T47D (cell line): ENCODE measurements around the gene SNX19.

Experiments
- DNase-seq, 2 experiments: peaks; one replicate each; pipeline versions ENCODE4 v3.0.0 to v3.0.0-alpha.2; 2011 to 2012; ENCODE audit warnings: low read depth in 1 of 2, low spot score in 1 of 2
- JUND ChIP-seq: IDR thresholded peaks from 2 replicates; pipeline ENCODE4 v1.6.1; 2012; ENCODE audit warnings: low read depth
- in situ Hi-C: cut with HindIII; loops from 2 replicates; pipeline ENCODE4 v1.10.0; 2016; ENCODE audit warnings: low sequenced_read_pairs, low pct_unique_long_range_greater_than_20kb

The SNX19 gene

DNA sequence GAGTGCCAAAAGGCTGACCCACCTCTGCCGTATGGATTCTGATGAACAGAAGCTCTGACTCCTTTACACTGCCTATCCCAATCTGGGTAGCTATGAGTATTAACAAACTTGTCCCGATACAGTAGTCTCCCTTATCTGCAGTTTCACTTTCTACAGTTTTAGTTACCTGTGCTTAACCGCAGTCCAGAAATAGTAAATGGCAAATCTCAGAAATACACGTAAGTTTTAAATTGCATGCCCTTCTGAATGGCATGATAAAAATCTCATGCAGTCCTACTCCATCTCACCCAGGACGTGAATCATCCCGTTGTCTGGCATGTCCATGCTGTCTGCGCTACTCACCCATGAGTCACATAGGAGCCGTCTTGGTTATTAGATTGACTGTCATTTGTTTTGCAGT lies 68.8 kb downstream of the SNX19 start:
- TF ChIP-seq JUND, result no peak
- no peak for DNase-seq
- in situ Hi-C loops, result no loop called here

DNA sequence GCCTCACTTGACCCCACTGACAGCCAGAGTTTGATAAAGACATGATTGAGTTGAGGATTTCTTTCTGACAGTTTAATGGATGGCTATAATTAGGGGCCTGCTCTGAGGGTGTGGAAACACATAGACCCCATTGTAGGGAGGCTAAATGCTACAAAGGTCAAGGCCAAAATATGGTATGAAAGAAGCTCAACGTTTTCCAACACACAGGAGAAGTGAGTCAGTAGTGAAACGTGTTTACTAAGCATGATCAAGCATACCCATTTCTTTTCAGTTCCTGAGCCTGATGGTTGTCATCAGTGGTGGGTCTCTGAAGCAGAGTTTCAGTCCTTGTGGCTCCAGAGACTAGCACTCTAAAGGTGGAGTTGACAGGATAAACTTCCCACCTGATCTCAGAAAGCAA lies 69.7 kb downstream of the SNX19 start:
- TF ChIP-seq JUND, result no peak
- DNase-seq, result no peak
- in situ Hi-C loops, result no loop called here

DNA sequence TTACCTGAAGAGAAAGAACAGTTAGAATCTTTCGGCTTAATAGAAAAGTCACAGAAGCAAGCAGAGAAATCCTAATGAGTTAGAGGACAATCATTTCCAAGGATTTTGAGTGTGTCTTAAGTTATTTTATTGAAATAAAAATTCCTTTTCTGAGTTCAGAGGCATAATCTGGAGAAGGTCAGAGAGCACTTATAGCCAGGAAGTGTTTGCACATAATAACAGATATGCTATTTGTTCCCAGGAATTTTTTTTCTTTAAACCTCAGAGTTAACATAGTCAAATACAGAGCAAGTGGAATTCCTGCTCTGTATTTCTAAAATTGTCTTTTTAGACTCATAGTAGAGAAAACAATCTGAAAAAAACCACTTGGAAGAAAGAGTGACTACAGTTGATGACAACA lies 74.3 kb downstream of the SNX19 start:
- in situ Hi-C loops, result no loop called here
- no peak for DNase-seq
- TF ChIP-seq JUND, result no peak

- in situ Hi-C loops, result no loop called here
- DNase-seq, result no peak
- no peak for TF ChIP-seq JUND
These were observed 75.6 kb downstream of the SNX19 start for GRCh38 chr11:130840679-130841078.

- in situ Hi-C loops, result no loop called here
- DNase-seq, result no peak
These were observed 76.2 kb downstream of the SNX19 start for GRCh38 chr11:130839981-130840666.

GRCh38 chr11:130837194-130837593 lies 79.1 kb downstream of the SNX19 start:
- in situ Hi-C loops, result no loop called here
- no peak for DNase-seq
- TF ChIP-seq JUND, result no peak

More at GRCh38 chr11:130839981-130840666, 76.2 kb downstream of the SNX19 start:
- TF ChIP-seq JUND, result no peak

DNA sequence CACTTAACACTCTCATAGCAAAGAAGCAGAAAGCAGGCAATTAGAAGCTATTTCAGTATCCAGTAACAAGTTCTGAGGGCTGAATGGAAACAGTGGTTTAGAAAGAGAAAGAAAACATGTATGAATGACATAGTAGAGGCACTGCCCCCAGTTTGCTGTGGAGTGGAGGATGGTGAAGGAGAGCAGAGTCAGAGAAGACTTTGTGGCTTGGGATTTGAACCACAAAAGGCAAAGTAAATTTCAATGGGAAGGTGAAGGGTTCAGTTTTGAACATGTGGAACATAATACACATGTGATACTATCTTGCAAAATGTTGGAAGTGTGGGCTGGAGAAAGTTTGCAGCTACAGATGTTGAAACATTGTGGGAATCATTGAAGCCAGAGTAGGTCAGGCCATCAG lies 81.4 kb downstream of the SNX19 start:
- no peak for DNase-seq
- no peak for TF ChIP-seq JUND
- in situ Hi-C loops, result no loop called here

- DNase-seq, result no peak
- no peak for TF ChIP-seq JUND
- in situ Hi-C loops, result no loop called here
These were observed 83.5 kb downstream of the SNX19 start for GRCh38 chr11:130832566-130833425.

- TF ChIP-seq JUND, result no peak
- DNase-seq, result no peak
- in situ Hi-C loops, result no loop called here
These were observed 84.3 kb downstream of the SNX19 start for GRCh38 chr11:130831976-130832375.

DNA sequence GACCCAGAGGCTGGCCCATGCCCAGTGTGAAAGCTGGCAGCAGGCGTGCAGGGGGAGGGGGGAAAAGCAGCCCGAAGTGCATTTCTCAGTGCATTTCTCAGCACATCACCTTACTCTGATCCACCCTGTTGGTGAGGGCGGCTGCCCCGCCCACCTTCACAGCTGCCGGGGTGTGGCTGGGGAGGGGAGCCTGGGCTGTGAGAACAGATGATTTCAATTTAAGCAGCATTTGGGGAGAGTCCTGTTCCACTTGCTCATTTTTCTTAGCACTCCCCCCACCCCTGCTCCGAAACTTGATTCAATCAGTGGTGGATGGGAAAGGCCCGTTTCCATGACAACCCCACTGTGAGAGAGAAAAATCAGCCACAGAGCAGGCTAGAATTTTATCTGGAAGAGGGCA lies 84.8 kb downstream of the SNX19 start:
- no peak for TF ChIP-seq JUND
- in situ Hi-C loops, result no loop called here
- no peak for DNase-seq

- TF ChIP-seq JUND, result no peak
- in situ Hi-C loops, result no loop called here
These were observed 85.7 kb downstream of the SNX19 start for GRCh38 chr11:130830566-130830965.

DNA sequence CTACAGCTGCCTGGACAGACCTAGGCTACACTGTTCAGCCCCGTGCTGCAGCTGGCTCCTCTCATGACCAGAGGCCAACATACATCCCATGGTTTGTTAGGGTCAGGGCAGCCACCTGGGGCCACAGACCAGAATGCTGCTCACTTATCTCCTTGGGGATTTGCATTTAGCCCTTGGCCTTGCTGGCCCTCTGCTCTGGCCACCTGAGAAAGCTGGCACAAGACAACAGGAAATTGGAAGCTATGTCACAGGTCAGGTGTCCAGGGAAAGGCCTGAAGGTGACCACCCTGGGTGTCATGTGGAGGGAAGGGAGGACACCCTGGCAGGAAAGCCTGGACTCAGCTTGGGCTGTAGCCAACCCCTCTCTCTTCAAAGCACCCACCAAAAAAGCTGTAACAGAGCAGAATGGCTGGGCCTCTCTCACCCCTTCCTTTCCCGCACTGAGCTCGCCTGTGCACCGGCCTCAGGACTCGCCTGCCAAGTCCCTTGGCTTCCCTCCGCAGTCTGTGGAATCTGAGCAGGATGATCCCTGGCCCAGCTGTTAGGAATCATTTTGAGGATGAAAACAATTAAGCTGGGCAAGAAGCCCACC lies 86.3 kb downstream of the SNX19 start:
- no peak for DNase-seq
- no peak for TF ChIP-seq JUND
- in situ Hi-C loops, result no loop called here

More at GRCh38 chr11:130830566-130830965, 85.7 kb downstream of the SNX19 start:
- no peak for DNase-seq

DNA sequence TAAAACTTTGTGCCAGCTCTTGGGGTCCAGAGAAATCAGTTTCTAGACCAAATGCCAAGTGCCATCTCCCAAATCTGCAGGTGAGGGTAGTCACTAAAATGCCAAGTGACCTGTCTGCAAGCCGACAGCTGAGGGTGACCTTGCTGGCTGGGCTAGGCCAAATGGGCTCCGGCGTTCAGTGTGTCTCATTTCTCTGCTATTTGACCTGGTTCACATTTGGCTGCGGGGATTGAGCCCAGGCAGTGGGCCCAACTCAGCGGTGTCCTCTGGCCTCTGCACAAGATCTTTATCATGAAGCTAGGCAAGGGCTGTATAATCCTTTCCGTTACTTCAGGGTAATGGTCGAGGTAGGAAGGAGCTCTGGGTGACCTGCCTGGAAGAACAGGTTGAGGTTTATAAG lies 87.5 kb downstream of the SNX19 start:
- in situ Hi-C loops, result no loop called here
- no peak for DNase-seq
- TF ChIP-seq JUND, result no peak
